ENCODE measurements around the gene SNN.

Gene SNN

DNA sequence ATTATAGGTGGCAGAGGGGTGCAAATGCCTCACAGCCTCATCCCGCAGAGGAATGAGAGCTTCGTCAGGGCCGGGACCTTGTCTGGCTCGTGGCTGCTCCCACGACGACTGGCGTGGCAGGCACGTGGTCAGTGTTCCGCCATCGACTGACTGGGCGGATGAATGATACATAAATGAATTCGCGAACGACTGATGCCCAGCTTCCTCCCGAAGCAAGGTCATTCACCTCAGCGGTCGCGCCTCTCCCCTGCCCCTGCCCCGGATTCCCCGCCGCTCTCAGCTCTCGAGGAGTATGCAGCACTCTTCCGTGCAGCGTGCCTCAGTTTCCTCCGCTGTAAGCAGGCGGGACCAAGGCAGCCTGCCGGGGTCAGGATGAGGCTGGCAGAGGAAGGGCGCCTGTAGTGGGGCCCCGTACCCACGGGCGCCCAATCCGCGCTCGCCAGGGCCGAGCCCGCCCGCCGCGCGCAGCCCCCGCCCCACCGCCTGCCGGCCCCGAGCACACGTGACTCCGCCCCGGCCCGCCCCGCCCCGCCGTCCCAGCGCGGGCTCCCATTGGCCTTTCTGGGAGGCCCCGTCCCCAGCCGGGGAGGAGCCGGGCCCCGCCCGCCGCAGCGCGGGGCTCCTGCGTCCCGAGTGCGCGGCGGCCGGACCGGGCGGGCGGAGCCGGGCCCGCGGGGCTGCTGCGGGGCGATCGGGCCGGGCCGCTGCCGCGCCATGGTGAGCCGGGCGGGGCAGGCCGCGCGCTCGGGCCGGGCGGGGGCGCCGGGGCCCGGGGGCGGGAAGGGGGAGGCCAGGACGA, at the start of gene SNN:
Gene SNN, plus strand, starts transcription at position 632 of the 799 bp plus-strand sequence. CDS start 7,605 bp downstream, outside the sequence.
- peak; percentile 82 for ATAC-seq
- H3K36me3 Mint-ChIP-seq = no peaks in the 10 kb centered on the region
- peak within 1 kb of the TSS; percentile 94 for H3K27ac Mint-ChIP-seq

DNA sequence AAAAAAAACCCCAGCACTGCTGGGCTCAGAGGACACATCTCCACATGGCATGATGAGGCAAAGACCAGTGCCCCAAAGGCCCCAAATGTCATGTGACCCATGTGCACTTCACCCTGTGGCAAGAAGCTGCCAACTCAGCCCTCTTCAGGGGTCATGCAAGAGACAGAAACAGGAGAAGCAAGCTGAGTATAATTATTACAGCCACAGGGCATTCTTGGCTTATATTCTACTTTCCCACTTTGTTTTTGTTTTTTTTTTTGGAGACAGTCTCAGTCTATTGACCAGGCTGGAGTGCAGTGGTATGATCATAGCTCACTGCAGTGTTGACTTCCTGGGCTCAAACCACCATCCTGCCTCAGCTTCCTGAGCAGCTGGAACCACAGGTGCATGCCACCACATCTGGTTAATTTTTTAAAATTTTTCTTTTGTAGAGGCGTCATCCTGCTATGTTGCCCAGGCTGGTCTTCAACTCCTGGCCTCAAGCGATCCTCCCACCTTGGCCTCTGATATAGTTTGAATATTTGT, 48.9 kb upstream of the SNN start:
- Mint-ChIP-seq H3K27me3 (no peaks in the 10 kb centered on the region), H3K36me3 (peaks cover 11% of the 10 kb centered on the region), H3K4me3 (no peak overlapping the region), H3K27ac (peak overlapping the region; percentile 75), H3K9me3 (peaks cover 4% of the 10 kb centered on the region), H3K4me1 (peaks cover 47% of the 10 kb centered on the region)
- ATAC-seq = peak; percentile 80

More for the DNA sequence above, at the start of gene SNN:
- H3K27me3 Mint-ChIP-seq = no peaks in the 10 kb centered on the region
- H3K4me3 Mint-ChIP-seq = peak within 1 kb of the TSS; percentile 89
- peaks cover 65% of the 10 kb centered on the region for H3K4me1 Mint-ChIP-seq
- no peaks in the 10 kb centered on the region for H3K9me3 Mint-ChIP-seq

DNA sequence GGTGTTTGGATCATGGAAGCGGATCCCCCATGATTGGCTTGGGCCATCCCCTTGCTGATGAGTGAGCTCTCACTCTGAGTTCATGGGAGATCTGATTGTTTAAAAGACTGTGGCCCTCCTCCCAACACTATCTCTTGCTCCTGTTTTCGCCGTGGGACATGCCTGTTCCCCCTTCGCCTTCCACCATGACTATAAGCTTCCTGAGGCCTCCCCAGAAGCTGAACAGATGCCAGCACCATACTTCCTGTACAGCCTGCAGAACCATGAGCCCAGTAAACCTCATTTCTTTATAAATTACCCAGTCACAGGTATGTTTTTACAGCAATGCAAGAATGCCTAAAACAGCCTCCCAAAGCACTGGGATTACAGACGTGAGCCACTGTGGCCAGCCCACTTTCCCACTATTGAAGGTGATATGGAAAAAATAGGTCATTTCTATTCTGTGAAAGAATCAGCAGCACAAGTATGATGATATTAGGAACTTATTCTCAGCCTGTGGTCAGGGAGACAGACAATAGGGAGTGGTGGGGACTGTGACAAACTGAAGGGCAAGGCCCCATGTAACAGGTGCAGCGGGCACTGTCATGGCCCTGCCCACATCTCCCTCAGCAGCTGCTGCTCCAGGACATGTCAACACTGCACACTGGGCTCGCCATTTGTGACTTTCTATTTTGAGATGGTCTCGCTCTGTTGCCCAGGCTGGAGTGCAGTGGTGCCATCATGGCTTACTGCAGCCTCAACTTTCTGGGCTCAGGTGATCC, 47.8 kb upstream of the SNN start:
- Mint-ChIP-seq H3K4me3 (no peak overlapping the region), H3K27me3 (no peaks in the 10 kb centered on the region), H3K36me3 (peaks cover 11% of the 10 kb centered on the region), H3K9me3 (peaks cover 4% of the 10 kb centered on the region), H3K27ac (peak overlapping the region; percentile 75), H3K4me1 (peaks cover 57% of the 10 kb centered on the region)
- ATAC-seq = no peak

DNA sequence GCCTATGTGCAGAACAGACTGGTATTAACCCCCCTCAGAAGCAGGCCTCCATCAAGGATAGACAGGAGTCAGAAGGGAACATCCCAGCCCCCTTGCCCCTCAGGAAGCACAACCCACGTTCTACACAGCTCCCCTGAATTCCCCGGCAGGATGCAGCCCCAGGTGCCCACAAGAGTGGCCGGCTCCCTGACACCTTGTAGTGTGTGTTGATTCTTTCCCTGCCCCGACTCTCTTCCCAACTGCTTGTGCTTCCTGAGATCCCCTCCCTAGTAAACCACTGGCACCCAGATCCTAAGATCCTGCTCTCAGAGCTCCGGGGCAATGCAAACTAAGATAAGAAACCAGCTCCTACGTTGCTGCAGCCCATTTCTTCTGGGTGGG, 46.7 kb upstream of the SNN start:
- Mint-ChIP-seq H3K4me3 (peak overlapping the region; percentile 73), H3K27me3 (no peaks in the 10 kb centered on the region), H3K9me3 (peaks cover 4% of the 10 kb centered on the region), H3K4me1 (peaks cover 63% of the 10 kb centered on the region), H3K36me3 (peaks cover 11% of the 10 kb centered on the region), H3K27ac (peak overlapping the region; percentile 84)
- no peak for ATAC-seq

DNA sequence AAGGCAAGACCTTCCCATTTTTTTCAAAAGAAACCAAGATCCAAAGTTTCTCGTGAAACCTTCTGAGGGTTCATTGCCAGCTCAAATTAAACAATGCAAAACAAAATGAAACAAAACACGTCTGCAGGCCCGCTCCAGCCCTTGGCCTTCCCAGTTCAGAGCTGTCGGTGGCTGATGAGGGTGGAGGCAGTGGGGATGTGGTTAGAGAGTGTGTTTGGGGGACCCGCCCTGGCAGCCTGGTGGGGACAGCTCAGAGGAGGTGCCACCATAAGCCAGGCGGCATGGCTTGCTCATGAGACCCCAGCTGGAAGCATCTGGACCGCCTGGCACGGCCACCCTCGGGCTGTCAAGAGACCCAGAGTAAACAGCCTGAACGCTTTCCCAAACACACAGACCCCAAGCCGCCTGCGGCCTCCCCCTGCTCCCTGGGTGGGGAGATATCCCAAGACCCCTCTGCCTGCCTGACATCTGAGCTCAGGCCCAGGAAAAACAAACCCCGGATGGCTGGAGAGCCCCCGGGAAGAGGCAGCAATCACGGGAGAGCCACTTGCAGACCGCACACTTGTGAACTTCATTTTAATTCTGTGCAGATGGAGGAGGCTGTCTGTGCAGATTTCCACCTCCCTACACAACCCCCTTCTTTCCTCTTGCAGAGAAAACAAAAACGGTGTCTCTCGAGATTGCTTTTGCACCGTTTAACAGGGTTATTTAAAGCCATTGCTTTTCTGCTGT, 46.2 kb upstream of the SNN start:
- H3K9me3 Mint-ChIP-seq = peaks cover 4% of the 10 kb centered on the region
- peaks cover 63% of the 10 kb centered on the region for H3K4me1 Mint-ChIP-seq
- peak overlapping the region; percentile 73 for H3K4me3 Mint-ChIP-seq
- peaks cover 11% of the 10 kb centered on the region for H3K36me3 Mint-ChIP-seq
- peak overlapping the region; percentile 84 for H3K27ac Mint-ChIP-seq
- peak; percentile 81 for ATAC-seq
- no peaks in the 10 kb centered on the region for H3K27me3 Mint-ChIP-seq

DNA sequence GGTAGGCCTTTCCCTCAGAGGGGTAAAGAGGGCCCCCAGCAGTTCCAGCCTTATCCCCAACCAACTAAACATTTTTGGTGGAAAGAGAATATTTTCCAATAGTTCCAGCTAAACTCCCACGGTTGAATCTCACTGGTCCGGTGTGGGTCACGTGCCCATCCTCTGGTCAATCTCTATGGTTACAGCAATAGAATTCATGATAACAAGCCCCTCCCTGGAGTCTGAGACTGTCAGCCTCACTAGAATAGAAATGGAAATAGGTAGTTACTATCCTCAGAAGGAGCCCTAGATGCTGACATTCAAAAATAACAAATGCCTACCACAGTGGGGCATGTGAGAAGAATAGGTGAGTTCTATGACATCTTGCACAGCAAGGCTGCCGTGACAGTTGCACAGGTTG, 44.0 kb upstream of the SNN start:
- H3K9me3 Mint-ChIP-seq = peaks cover 4% of the 10 kb centered on the region
- H3K36me3 Mint-ChIP-seq = peaks cover 11% of the 10 kb centered on the region
- H3K27me3 Mint-ChIP-seq = no peaks in the 10 kb centered on the region
- peaks cover 63% of the 10 kb centered on the region for H3K4me1 Mint-ChIP-seq
- peak overlapping the region; percentile 4 for H3K4me3 Mint-ChIP-seq
- H3K27ac Mint-ChIP-seq = peak overlapping the region; percentile 71
- no peak for ATAC-seq

DNA sequence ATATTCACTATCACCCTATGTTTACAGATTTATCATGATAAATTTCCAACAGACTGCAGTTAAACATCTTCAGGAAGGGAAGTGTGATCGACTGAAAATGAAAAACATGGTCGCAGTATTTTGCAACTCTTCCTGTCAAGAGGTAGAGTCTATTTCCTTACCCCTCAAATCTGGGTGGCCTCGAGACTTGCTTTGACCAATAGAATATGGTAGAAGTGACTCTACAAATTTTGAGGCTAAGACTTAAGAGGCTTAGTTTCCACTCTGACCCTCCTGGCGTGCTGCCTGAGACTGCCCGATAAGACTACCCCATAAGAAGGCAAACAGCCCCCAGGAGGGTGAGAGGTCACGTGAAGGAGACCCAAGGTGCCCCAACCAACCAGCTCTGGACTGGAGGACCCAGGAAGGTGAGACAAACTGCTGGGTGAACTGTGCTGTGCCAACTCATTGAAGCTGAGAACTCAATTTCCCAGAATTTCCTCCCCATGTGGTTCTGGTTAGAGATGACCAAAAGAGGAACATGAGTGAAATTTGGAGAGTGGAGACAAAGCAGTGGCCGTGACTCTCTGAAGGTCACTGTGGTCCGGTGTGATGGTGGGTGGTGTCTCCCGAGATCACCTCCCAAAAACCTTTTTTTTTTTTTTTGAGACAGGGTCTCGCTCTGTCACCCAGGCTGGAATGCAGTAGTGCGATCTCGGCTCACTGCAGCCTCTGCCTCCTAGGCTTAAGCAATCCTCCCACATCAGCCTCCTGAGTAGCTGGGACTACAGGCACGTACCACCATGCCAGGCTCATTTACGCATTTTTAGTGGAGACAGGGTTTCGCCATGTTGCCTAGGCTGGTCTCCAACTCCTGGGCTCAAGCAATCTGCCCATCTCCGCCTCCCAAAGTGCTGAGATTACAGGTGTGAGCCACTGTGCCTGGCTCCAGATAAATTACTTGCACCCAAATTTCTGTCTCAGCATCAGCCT, 43.3 kb upstream of the SNN start:
- H3K36me3 Mint-ChIP-seq = peaks cover 11% of the 10 kb centered on the region
- no peaks in the 10 kb centered on the region for H3K27me3 Mint-ChIP-seq
- peaks cover 4% of the 10 kb centered on the region for H3K9me3 Mint-ChIP-seq
- H3K27ac Mint-ChIP-seq = peak overlapping the region; percentile 71
- ATAC-seq = peak; percentile 7
- no peak overlapping the region for H3K4me3 Mint-ChIP-seq
- peaks cover 63% of the 10 kb centered on the region for H3K4me1 Mint-ChIP-seq

DNA sequence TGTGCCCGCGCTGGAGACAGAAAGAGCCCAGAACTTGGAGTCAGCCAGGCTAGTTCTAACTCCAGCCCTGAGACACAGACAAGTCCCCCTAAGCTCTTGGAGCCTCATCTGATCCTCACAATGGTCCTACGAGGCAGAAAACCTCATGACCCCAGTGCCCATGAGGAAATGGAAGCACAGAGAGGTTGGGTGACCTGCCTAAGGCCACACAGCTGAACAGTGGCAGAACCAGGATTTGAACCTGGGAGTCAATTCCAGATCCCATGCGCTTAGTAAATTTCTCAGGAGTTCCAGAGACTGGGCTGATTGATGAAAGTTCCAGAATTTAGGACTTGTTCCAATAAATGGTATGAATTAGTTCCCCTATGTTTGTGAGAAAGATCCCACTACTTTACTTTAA, 42.5 kb upstream of the SNN start:
- no peak overlapping the region for H3K4me3 Mint-ChIP-seq
- no peak for ATAC-seq
- peak overlapping the region; percentile 71 for H3K27ac Mint-ChIP-seq
- H3K4me1 Mint-ChIP-seq = peaks cover 64% of the 10 kb centered on the region
- no peaks in the 10 kb centered on the region for H3K9me3 Mint-ChIP-seq
- H3K27me3 Mint-ChIP-seq = no peaks in the 10 kb centered on the region
- H3K36me3 Mint-ChIP-seq = peaks cover 4% of the 10 kb centered on the region

DNA sequence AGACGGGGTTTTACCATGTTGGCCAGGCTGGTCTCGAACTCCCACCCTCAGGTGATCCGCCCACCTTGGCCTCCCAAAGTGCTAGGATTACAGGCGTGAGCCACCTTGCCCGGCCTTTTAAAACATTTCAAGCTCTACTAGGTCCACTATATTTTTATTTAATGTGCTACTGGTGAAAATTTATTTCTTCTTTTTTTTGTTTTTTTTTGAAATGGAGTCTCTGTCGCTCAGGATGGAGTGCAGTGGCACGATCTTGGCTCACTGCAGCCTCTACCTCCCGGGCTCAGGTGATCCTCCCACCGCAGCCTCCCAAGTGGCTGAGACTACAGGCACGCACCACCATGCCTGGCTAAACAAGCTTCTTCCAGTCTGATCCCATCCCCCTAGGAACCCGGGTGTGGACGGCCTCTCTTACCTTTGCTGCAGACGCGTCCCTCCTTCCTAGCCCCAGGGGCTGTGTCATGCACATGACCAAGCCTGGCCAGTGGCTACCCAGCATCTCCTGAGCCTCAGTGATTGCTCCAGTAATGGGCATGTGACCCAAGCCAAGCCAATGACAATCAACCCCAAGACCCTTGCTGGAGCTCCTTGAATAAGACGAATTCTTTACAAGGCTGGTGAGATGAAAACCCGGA, 41.5 kb upstream of the SNN start:
- no peak overlapping the region for H3K27ac Mint-ChIP-seq
- H3K27me3 Mint-ChIP-seq = no peaks in the 10 kb centered on the region
- no peak overlapping the region for H3K4me3 Mint-ChIP-seq
- H3K36me3 Mint-ChIP-seq = peaks cover 4% of the 10 kb centered on the region
- H3K4me1 Mint-ChIP-seq = peaks cover 55% of the 10 kb centered on the region
- ATAC-seq = no peak
- H3K9me3 Mint-ChIP-seq = no peaks in the 10 kb centered on the region

DNA sequence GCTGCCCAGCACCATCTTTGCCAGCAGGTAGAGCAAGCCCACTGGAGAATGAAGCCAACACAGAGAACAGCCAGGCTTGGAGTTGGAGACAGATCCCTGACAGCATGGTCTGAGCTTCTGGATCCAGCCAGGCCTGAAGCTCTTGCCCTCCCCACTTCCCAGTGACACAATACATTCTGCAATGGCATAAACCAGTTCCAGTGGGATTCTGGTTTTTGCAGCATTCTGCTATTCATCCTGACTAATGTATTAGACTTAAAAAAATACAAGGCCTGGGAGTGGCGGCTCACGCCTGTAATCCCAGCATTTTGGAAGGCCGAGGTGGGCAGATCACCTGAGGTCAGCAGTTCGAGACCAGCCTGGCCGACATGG, 41.0 kb upstream of the SNN start:
- Mint-ChIP-seq H3K36me3 (peaks cover 4% of the 10 kb centered on the region), H3K4me1 (peaks cover 50% of the 10 kb centered on the region), H3K27me3 (no peaks in the 10 kb centered on the region), H3K27ac (no peak overlapping the region), H3K9me3 (no peaks in the 10 kb centered on the region), H3K4me3 (no peak overlapping the region)
- no peak for ATAC-seq

DNA sequence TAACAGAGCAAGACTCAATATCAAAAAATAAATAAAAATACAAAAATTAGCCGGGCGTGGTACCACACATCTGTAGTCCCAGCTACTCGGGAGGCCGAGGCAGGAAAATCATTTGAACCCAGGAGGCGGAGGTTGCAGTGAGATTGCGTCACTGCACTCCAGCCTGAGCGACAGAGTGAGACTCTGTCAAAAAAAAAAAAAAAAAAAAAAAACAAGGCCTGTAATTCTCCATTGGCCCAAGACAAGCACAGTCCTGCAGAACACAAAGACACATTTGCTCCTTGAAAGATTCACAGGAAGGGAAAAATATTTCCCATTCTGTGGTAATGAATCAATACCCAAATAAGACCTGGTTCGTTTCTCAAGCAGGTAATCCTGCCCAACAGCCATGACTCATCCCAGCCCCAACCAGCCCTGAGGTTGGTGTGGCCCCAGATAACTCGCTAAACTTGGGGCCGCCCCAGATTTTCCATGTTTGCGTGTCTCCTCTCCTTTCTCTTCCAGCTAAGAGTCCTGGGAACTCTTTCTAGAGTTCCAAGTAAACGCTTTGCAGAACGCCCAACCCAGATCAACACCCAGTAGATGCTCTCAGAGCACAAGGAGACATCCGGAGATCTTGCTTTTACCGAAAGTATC, 40.3 kb upstream of the SNN start:
- ATAC-seq = no peak
- peaks cover 4% of the 10 kb centered on the region for H3K36me3 Mint-ChIP-seq
- no peak overlapping the region for H3K27ac Mint-ChIP-seq
- H3K4me3 Mint-ChIP-seq = no peak overlapping the region
- H3K27me3 Mint-ChIP-seq = no peaks in the 10 kb centered on the region
- peaks cover 44% of the 10 kb centered on the region for H3K4me1 Mint-ChIP-seq
- H3K9me3 Mint-ChIP-seq = no peaks in the 10 kb centered on the region

DNA sequence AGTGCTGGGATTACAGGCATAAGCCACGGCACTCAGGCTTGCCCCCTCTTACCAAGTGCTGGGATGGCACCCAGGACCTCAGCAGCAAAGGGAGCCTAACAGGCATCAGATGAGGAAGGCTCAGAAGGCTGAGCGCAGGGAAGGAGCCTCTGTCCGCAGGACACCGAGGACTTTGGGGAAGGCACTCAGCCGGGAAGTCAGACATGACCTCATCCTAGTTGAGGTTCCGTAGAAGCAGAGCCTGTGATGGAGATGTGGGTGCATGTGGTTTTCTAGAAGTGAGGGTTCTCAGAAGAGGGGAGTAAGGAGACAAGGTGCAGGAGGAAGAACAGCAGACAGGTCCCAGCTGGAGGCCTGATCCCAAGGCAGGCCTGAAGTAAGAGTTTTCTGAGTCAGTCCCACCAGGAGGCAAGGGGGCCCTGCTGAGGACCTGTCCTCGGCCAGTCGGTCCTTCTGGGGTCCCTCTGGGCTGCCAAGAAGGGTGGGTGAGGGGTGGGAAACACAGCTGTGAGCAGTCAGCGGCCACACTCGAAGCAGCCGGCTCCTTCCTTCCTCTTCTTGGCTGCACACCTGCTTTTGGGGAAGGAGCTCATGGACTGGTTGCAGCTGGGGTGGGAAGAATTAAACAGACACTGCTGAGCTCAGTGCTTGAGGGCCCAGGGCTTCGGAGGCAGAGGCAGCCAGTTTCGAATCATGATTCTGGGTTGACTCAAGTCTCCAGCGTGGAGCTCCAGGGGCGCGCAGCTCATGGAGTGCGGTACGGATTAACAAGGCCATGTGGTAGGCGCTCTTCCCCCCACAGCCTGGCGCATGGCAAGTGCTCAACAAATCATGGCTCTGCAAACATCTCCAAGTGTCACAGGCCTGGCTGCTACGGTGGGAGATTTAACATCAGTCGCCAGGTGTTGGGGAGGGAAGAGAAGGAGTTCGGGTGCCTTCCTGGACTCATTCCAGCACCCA, 38.9 kb upstream of the SNN start:
- ATAC-seq = peak; percentile 72
- peak overlapping the region; percentile 8 for H3K4me3 Mint-ChIP-seq
- H3K27ac Mint-ChIP-seq = peak overlapping the region; percentile 52
- H3K36me3 Mint-ChIP-seq = no peaks in the 10 kb centered on the region
- H3K4me1 Mint-ChIP-seq = peaks cover 47% of the 10 kb centered on the region
- no peaks in the 10 kb centered on the region for H3K9me3 Mint-ChIP-seq
- no peaks in the 10 kb centered on the region for H3K27me3 Mint-ChIP-seq

All from stimulated activated memory B cell treated with anti-CD40 and anti-IgM and Interleukin-4, amounts not matched to agents 10 μg/mL and 1 μg/mL and 100 μg/mL, for 72 hours (primary cell).